Tibial nerve (tissue), 4 donors: Measurements from ENCODE around the gene DDX19B. TPM values are rescaled to one million over a fixed set of nuclear protein-coding genes. Genes with fewer than 3 reads are reported as not detected.
"Not testable (repeated sequence)": the region's sequence is repeated elsewhere in the genome, so short reads cannot be mapped to it uniquely, and the experiment has no call there.

Experiments
- DNase-seq, 2 donors: peaks; one replicate each; pipeline ENCODE4 v3.0.0-alpha.2; 2019; ENCODE audit warnings: low spot score in 2 of 2
- H3K27ac ChIP-seq, 4 donors: fragments of 200-600 bp; sonication (generic) in 3 of 4; one replicate each; pipeline ENCODE4 v1.5.1; 2017 to 2019; ENCODE audit warnings: mild to moderate bottlenecking in 1 of 4
- H3K27me3 ChIP-seq, 2 donors: fragments of 200-600 bp; sonication (generic) in 1 of 2; one replicate each; pipeline versions ENCODE4 v1.5.1 to v1.6.0; 2017 to 2019
- H3K36me3 ChIP-seq, 3 donors: fragments of 200-600 bp; sonication (generic); one replicate each; pipeline ENCODE4 v1.5.1; 2018 to 2019
- H3K4me1 ChIP-seq, 4 donors: fragments of 200-600 bp; sonication (generic) in 3 of 4; one replicate each; pipeline ENCODE4 v1.5.1; 2017 to 2019
- H3K4me3 ChIP-seq, 4 donors: fragments of 200-600 bp; sonication (generic) in 3 of 4; one replicate each; pipeline ENCODE4 v1.5.1; 2017 to 2019; ENCODE audit warnings: mild to moderate bottlenecking in 1 of 4, moderate library complexity in 1 of 4
- H3K9me3 ChIP-seq, 4 donors: fragments of 200-600 bp; sonication (generic) in 3 of 4; one replicate each; pipeline ENCODE4 v1.5.1; 2017 to 2019
- EP300 ChIP-seq, 2 donors: sonication (generic); formaldehyde crosslinking; IDR thresholded peaks; one replicate each; pipeline ENCODE4 v1.6.1; 2017; ENCODE audit warnings: antibody characterized with exemption in 2 of 2, mild to moderate bottlenecking in 1 of 2
- POLR2A ChIP-seq, 2 donors: fragments of 450-650 bp; IDR thresholded peaks; one replicate each; pipeline ENCODE4 v1.6.1; 2017; ENCODE audit warnings: antibody characterized with exemption in 2 of 2, mild to moderate bottlenecking in 2 of 2, moderate library complexity in 2 of 2
- WGBS, 2 donors: methylation state at CpG; one replicate each; pipeline ENCODE4 v1.1.5; 2018; 5-methylcytosine and 5-hydroxymethylcytosine counted together
- total RNA-seq, 4 donors: library from RNA; depleted of rRNA; stranded (reverse); fragments of >200 nt; gene quantifications; one replicate each; pipeline ENCODE4 v1.1.0, GENCODE V29; 2016
- TF ChIP-seq, protein P1 (sequence below), 5 experiments: fragments of 200-600 bp in 3 of 5; fragments of 450-650 bp in 2 of 5; sonication (generic) in 3 of 5; IDR thresholded peaks; one replicate each; pipeline ENCODE4 v1.5.1; 2016 to 2019; ENCODE audit warnings: antibody characterized with exemption in 5 of 5, mild to moderate bottlenecking in 3 of 5, moderate library complexity in 2 of 5

Gene DDX19B
- total RNA-seq, 4 donors from 2014 or later: 27.8 to 57.6 (median 30.4) TPM

DNA sequence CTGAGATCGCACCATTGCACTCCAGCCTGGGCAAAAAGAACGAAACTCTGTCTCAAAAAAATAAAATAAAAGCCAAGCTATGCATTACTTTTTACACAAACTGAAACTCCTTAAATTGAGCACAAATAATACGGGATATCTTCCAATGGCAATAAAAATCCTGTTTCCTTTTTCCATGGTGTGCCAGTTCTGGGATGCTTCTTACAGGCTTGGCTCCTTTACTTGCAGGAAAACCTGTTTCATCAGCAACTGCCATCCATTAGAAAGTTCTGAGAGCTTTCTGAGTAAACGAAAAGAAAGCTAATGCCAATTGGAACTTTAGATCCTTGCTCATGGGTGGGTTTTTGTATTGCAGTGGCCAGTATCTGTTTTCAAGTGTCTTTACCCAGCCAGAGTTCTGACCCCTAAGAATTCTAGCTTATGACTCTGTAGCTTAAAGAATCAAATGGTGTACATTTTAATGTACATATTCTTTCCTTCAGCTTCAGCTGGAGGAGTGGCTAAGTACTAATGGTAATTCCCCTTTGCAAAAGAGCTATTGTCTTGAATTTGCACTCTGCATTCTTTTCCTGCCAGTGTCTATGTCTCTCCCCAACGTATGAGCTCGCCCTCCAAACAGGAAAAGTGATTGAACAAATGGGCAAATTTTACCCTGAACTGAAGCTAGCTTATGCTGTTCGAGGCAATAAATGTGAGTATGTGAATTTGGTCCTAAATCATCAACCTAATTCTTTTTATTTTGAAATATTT lies 26.2 kb downstream of the DDX19B start:
- H3K4me1 ChIP-seq: no peaks in the 10 kb centered on the region
- no peak overlapping the region for H3K4me3 ChIP-seq
- TF ChIP-seq EP300 (IDR thresholded peaks at IDR 0.05) (no peak), POLR2A (IDR thresholded peaks at IDR 0.05) (no peak)
- TF ChIP-seq, protein P1, sequence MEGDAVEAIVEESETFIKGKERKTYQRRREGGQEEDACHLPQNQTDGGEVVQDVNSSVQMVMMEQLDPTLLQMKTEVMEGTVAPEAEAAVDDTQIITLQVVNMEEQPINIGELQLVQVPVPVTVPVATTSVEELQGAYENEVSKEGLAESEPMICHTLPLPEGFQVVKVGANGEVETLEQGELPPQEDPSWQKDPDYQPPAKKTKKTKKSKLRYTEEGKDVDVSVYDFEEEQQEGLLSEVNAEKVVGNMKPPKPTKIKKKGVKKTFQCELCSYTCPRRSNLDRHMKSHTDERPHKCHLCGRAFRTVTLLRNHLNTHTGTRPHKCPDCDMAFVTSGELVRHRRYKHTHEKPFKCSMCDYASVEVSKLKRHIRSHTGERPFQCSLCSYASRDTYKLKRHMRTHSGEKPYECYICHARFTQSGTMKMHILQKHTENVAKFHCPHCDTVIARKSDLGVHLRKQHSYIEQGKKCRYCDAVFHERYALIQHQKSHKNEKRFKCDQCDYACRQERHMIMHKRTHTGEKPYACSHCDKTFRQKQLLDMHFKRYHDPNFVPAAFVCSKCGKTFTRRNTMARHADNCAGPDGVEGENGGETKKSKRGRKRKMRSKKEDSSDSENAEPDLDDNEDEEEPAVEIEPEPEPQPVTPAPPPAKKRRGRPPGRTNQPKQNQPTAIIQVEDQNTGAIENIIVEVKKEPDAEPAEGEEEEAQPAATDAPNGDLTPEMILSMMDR (IDR thresholded peaks at IDR 0.05): no peak
- no peak overlapping the region for H3K27ac ChIP-seq
- no peaks in the 10 kb centered on the region for H3K27me3 ChIP-seq
- no peaks in the 10 kb centered on the region for H3K9me3 ChIP-seq
- no peak for DNase-seq
- peaks cover 0 to 98% (median 5%) of the 10 kb centered on the region in 3 donors for H3K36me3 ChIP-seq
- 78 to 84% methylated on average over 7 of the region's 7 CpGs for WGBS, 2 donors

DNA sequence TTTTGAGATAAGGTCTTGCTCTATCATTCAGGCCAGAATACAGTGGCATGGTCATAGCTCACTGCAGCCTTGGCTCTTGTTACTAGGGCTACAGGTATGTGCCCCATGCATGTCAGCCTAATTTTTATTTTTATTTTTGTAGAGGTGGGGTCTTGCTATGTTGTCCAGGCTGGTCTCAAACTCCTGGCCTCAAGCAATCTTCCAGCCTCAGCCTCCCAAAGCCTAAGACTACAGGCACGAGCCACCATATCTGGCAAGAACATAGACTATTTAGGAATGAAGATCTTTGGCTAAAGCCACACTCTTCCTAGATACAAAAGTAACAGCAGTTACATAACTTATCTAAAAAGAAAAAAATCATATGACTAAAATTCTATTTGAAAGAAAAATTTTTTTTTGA lies 32.1 kb downstream of the DDX19B start:
- Histone ChIP-seq H3K36me3 (peaks cover 0 to 97% (median 10%) of the 10 kb centered on the region in 3 donors), H3K27ac (no peak overlapping the region), H3K27me3 (no peaks in the 10 kb centered on the region), H3K4me1 (no peaks in the 10 kb centered on the region), H3K4me3 (no peak overlapping the region), H3K9me3 (no peaks in the 10 kb centered on the region)
- TF ChIP-seq POLR2A (IDR thresholded peaks at IDR 0.05): no peak
- DNase-seq: no peak
- WGBS, 2 donors: 86 to 88% methylated on average over 1 of the region's 1 CpG

DNA sequence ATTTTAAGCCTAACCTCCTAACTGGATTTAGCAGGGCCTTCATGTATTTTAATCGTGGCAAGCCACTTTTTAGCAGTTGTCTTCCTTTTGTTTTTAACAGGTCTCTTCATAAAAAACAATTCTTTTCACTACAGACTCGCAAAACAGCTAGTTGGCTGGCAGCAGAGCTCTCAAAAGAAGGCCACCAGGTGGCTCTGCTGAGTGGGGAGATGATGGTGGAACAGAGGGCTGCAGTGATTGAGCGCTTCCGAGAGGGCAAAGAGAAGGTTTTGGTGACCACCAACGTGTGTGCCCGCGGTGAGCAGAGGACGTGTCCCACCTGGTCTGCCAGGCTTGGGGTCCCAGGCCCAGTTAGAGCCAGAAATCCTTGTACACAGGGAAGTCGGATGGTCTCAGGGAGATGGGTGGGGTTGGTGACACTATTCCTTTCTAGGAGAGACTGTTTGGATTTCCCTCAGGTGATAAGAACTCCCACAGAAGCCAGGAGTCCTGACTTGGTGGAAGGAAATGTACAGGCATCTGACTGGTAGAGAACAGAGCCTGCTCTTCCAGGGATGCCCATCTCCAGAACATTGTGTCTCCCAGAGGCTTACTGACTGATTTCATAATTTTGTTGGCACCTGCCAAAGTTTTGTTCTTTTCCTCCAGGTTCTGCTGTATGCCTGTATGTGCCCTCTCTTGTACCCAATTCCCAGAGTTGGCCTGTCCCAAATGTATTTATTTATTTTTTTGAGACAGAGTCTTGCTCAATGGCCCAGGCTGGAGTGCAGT lies 32.8 kb downstream of the DDX19B start:
- DNase-seq: peak in 1 of 2 donors; percentile 11
- no peak for TF ChIP-seq POLR2A (IDR thresholded peaks at IDR 0.05)
- no peak for TF ChIP-seq EP300 (IDR thresholded peaks at IDR 0.05)
- TF ChIP-seq, protein P1 (IDR thresholded peaks at IDR 0.05): peak in 3 of 5 experiments; percentile 19 to 26 (median 26)
- Histone ChIP-seq H3K4me3 (no peak overlapping the region), H3K27ac (no peak overlapping the region), H3K4me1 (no peaks in the 10 kb centered on the region), H3K36me3 (peaks cover 0 to 97% (median 10%) of the 10 kb centered on the region in 3 donors), H3K9me3 (no peaks in the 10 kb centered on the region), H3K27me3 (no peaks in the 10 kb centered on the region)
- 63 to 69% methylated on average over 9 of the region's 9 CpGs for WGBS, 2 donors

DNA sequence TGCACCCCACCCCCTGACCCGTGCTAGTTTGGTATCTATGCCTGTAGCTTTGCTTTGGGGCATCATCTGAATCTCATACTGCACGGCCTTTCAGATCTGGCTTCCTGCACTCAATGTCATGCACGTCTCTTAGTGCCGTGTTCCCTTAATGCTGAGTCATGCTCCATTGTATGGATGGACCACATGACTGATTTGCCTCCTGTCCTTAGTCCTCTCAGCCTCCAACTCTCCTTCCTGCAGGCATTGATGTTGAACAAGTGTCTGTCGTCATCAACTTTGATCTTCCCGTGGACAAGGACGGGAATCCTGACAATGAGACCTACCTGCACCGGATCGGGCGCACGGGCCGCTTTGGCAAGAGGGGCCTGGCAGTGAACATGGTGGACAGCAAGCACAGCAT lies 33.7 kb downstream of the DDX19B start:
- WGBS, 2 donors: 80 to 82% methylated on average over 8 to 12 of the region's 12 CpGs
- DNase-seq, H3K27me3 ChIP-seq, H3K4me3 ChIP-seq, H3K27ac ChIP-seq, H3K9me3 ChIP-seq, H3K4me1 ChIP-seq: not testable (repeated sequence)
- H3K36me3 ChIP-seq: peaks cover 0 to 92% (median 5%) of the 10 kb centered on the region in 3 donors

DNA sequence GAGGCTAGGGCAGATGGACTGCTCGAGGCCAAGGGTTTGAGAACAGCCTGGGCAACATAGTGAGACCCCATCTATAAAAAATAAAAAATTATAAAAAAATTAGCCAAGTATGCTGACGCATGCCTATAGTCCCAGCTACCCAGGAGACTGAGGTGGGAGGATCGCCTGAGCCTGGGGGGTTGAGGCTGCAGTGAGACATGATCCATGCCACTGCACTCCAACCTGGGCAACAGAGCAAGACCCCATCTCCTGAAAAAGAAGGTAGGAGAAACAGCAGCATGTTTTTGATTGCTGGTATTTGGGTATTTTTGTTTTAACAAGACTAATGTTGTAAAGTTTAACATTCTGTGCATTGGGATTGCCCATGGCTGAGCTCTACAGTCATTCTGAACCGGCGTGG lies 38.8 kb downstream of the DDX19B start:
- Histone ChIP-seq H3K9me3 (no peaks in the 10 kb centered on the region), H3K27me3 (no peaks in the 10 kb centered on the region), H3K27ac (no peak overlapping the region), H3K4me1 (no peaks in the 10 kb centered on the region), H3K36me3 (peaks cover 0 to 43% (median 0%) of the 10 kb centered on the region in 3 donors), H3K4me3 (no peak overlapping the region)
- DNase-seq: no peak
- WGBS, 2 donors: 97% methylated on average over 5 of the region's 5 CpGs
- no peak for TF ChIP-seq POLR2A (IDR thresholded peaks at IDR 0.05)
- no peak for TF ChIP-seq EP300 (IDR thresholded peaks at IDR 0.05)
- TF ChIP-seq, protein P1 (IDR thresholded peaks at IDR 0.05): no peak

DNA sequence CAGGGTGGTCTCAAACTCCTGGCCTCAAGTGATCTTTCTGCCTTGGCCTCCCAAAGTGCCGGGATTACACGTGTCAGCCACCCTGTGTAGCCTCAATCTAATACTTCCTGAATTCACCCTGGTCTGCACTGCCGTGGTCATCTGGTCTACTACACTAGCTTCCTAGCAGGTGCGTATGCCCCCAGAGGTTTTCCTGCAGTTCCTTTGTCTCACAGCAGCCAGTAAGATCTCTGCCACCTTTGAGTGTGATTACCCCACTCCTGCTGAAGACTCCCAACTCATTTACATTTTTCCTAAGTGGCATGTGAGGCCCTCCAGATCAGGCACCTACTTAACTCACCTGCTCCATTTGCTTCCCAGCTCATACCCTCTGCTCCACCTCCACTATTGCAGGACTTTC lies 42.6 kb downstream of the DDX19B start:
- no peaks in the 10 kb centered on the region for H3K9me3 ChIP-seq
- peaks cover 0 to 9% (median 7%) of the 10 kb centered on the region in 4 donors for H3K4me1 ChIP-seq
- TF ChIP-seq, protein P1 (IDR thresholded peaks at IDR 0.05): no peak
- TF ChIP-seq EP300 (IDR thresholded peaks at IDR 0.05): no peak
- TF ChIP-seq POLR2A (IDR thresholded peaks at IDR 0.05): no peak
- no peak for DNase-seq
- H3K27ac ChIP-seq: no peak overlapping the region
- 76 to 79% methylated on average over 4 of the region's 4 CpGs for WGBS, 2 donors
- H3K27me3 ChIP-seq: no peaks in the 10 kb centered on the region
- no peak overlapping the region for H3K4me3 ChIP-seq
- H3K36me3 ChIP-seq: peaks cover 0 to 8% (median 0%) of the 10 kb centered on the region in 3 donors
